Fibroblast of skin of left quadriceps (primary cell): ENCODE results near the gene CMTR2.

ENCODE experiments used
- DNase-seq, 2 experiments: peaks; one replicate each; pipeline ENCODE4 v3.0.0-alpha.2; 2013; ENCODE audit warnings: low read depth in 2 of 2

Gene CMTR2

DNA sequence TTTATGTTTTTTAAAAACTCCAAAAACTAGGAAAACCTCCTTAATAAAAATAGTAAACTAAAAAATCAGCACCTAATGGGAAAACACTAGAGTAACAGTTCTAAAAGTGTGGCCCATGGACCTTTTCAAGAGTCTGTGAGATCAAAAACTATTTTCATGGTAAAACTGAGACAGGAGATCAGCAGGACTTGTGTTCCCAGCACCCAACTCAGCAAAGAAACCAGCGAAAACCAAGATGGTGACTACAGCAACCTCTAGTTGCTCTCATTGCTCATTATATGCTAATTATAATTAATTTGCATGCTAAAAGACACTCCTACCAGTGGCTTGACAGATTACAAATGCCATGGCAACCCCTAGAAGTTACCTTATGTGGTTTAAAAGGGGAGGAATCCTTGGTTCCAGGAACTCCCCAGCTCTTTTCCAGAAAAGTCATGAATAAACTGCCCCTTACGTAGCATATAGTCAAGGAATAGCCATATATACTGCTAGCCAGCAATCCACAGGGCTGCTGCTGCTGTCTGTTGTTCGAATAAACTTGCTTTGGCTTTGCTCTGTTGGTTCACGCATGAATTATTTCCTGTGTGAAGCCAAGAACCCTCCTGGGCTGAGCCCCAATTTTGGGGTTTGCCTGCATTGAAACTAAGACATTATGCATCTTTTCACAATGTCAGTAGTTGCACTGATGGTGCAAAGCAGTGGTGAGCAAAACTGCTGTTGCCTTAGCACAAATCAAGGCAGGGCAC lies 12.4 kb downstream of the CMTR2 start:
- DNase-seq, result no peak

DNA sequence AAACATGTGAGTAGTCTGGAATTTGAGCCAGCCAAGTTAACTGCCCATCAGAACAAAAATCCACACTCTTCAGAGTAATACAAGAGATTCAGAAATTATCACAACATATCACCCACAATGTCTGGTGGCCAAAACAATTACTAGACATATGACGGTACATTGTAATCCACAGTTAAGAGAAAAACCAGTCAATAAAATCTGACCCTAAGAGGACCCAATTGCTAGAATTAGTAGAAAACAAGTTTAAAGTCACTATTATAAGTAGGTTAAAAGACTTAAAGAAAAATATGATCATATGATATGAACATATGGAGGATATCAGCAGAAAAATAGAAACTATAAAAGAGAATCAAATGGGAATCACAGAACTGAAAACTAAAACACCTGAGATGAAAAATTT lies 15.8 kb downstream of the CMTR2 start:
- no peak for DNase-seq

- no peak for DNase-seq
Measured at GRCh38 chr16:71264299-71264698, 24.9 kb downstream of the CMTR2 start.

DNA sequence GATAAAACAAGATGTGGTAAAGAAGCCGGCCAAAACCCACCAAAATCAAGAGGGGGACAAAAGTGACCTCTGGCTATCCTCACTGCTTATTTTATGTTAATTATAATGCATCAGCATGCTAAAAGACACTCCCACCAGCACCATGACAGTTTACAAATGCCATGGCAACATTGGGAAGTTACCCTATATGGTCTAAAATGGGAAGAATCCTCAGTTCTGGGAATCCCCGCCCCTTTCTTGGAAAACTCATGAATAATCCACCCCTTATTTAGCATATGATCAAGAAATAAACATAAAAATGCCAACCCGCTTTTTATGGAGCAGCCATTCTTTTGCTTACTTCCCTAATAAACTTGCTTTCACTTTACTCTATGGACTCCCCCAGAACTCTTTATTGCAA lies 25.6 kb downstream of the CMTR2 start:
- DNase-seq, result no peak

GRCh38 chr16:71262391-71262790 lies 26.8 kb downstream of the CMTR2 start:
- no peak for DNase-seq

DNA sequence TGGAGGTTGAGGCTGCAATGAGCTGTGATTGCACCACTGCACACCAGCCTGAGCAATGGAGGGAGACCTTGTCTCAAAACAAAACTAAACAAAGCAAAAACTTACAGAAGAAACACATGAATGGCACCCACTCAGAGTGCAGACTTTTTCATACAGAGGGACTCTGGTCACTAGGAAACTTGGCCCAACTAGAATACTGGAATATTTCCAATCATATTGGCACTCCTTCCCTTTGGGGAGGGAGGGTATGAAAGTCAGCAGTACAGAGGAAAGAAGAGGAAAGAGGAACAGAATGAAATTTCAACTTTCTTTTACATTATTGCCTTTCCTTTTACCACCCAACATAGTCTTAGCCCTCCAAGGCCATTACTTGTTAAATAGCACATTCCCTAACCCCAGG lies 28.2 kb downstream of the CMTR2 start:
- no peak for DNase-seq

- DNase-seq, result no peak
Measured at GRCh38 chr16:71259086-71259485, 30.1 kb downstream of the CMTR2 start.

DNA sequence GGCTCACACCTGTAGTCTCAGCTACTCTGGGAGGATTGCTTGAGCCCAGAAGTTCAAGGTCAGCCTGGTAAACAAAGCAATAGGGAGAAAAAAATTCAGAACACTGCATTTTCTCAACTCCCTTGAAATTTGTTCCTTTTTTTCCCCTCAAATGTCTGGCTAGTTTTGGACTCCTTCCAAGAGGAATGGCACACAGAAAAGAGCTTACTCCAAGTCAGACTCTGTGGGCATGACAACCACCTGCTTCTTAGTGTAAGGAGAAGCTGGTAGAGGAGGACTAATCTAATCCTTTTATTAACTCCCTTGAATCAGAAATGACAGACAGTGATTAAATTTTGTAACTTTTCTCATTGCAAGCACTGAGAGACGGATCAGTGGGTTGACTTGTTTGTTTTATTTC lies 30.8 kb downstream of the CMTR2 start:
- DNase-seq, result no peak

DNA sequence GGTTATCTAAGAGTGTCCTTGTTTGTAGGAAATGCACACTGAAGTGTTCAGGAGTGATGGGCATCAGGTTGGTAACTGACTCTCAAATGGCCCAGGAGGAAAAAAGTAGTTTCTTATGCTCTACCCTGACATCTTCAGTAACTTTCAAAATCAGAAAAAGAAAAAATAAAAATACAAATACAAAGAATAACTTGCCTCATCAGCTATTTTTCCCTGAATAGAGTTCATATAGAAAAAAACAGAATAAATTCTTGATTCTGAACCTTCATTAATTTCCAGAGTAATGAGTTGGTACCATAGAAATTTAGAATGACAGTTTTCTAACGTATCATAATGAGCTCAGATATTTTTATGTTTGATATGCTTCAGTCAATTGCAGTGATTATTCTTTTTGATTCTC lies 31.4 kb downstream of the CMTR2 start:
- DNase-seq, result no peak

- DNase-seq, result no peak
Measured at GRCh38 chr16:71255721-71256120, 33.5 kb downstream of the CMTR2 start.

GRCh38 chr16:71254832-71255525 lies 34.2 kb downstream of the CMTR2 start:
- DNase-seq, result no peak

GRCh38 chr16:71250461-71251235 lies 38.6 kb downstream of the CMTR2 start:
- DNase-seq, result no peak

GRCh38 chr16:71249399-71249798 lies 39.8 kb downstream of the CMTR2 start:
- no peak for DNase-seq

DNA sequence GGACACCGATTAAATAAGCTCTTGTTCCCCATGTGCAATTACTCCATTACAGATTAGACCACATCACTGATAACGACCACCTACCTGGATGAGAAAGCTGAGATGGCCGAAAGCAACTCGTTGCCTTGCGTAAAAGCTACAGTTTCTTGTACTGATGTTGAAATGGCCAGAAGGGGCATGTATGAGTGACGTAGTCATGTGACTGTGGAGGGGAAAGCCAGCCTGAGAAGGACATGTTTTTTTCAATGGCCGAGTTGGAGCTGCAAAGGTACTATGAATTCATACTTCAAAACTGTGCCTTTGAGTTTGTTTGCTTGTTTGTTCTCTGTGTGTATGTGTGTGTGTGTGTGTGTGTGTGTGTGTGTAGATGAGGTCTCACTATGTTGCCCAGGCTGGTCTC lies 41.7 kb downstream of the CMTR2 start:
- DNase-seq, result no peak

GRCh38 chr16:71246309-71246708 lies 42.9 kb downstream of the CMTR2 start:
- DNase-seq, result no peak

GRCh38 chr16:71244521-71244920 lies 44.7 kb downstream of the CMTR2 start:
- DNase-seq, result no peak

DNA sequence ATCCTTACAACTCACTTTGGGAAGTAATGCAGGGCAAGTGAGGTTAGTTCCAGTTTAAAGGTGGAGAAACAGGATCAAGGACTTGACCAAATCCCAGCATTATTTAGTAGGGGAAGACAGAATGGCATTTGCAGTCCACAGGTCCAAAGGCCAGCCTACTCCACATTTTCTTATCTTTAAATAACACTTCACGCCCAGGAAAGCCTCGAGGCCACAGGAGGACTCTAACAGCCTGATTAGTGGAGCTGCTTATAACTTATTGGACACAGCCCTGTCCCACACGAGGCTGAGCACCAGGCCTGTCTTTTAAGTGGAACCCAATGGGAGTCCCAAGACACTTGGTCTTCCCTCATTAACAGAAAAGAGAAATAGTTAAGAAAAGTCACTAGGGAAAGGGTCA lies 46.6 kb downstream of the CMTR2 start:
- no peak for DNase-seq

- DNase-seq, result no peak
Measured at GRCh38 chr16:71242036-71242435, 47.2 kb downstream of the CMTR2 start.
